Motor neuron (in vitro differentiated cells): ENCODE measurements around the gene ANKRD53. TPM values are rescaled to one million over a fixed set of nuclear protein-coding genes. Genes with fewer than 3 reads are reported as not detected.
A peak's percentile ranks its signal among the peaks of the same experiment; 100 is the strongest.

Experiments
- ATAC-seq, 8 experiments: fragments of 200-7000 bp; cut with Tn5 transposase; replicated peaks in 6 of 8; 2 replicates each; pipeline ENCODE4 v1.8.0; 2021; ENCODE audit warnings: mild to moderate bottlenecking in 8 of 8, moderate library complexity in 8 of 8
- H3K27ac ChIP-seq, 2 donors: fragments of 250-450 bp; sonication (Bioruptor Pico); 2 replicates each; pipeline ENCODE4 v1.9.0; 2021; ENCODE audit warnings: antibody characterized with exemption in 2 of 2, mild to moderate bottlenecking in 2 of 2, moderate library complexity in 1 of 2
- H3K4me1 ChIP-seq, 2 donors: fragments of 250-450 bp; sonication (Bioruptor Pico); replicated peaks in 1 of 2; 2 replicates each; pipeline ENCODE4 v1.6.1; 2021; ENCODE audit warnings: antibody characterized with exemption in 2 of 2, mild to moderate bottlenecking in 2 of 2, moderate library complexity in 1 of 2
- H3K4me3 ChIP-seq, 5 donors: fragments of 250-450 bp; sonication (Bioruptor Pico); 2 replicates each; pipeline ENCODE4 v1.9.0; 2021; ENCODE audit warnings: antibody characterized with exemption in 5 of 5, mild to moderate bottlenecking in 5 of 5, moderate library complexity in 4 of 5
- WGBS, 10 experiments: fragments of 450-650 bp; shearing (Covaris generic); methylation state at CpG; one replicate each; pipeline ENCODE4 v1.0.0; 2022; 5-methylcytosine and 5-hydroxymethylcytosine counted together
- in situ Hi-C, 9 experiments: fragments of 400-800 bp; cut with MboI; loops; one replicate each; pipeline ENCODE4 v1.15.0; 2021; ENCODE audit warnings: low sequenced_read_pairs in 9 of 9, low pct_unique_long_range_greater_than_20kb in 2 of 9; ENCODE audit not compliant: unreplicated experiment in 9 of 9
- total RNA-seq, 8 experiments: library from RNA; unstranded; fragments of 300-600 nt; gene quantifications; 2 replicates each; pipeline versions ENCODE4 v1.2.3 to v1.2.4, GENCODE V29; 2022

ANKRD53 gene
- 1 to 10 TPM in 3 of 8 experiments, under 1 TPM in 5; 0.25 to 4.4 (median 0.76) TPM for total RNA-seq

- ATAC-seq, result peak; percentile 36 to 81 (median 70)
- peak within 1 kb of the TSS; percentile 50 to 63 for H3K27ac ChIP-seq
Measured at GRCh38 chr2:70978341-70979179, at the start of gene ANKRD53. TSS of gene ANKRD53 (plus strand) at chr2:70978630. CDS start at chr2:70978646, 16 bp downstream.

GRCh38 chr2:70930371-70931329 is 47.8 kb upstream of the ANKRD53 start:
- no peak overlapping the region for H3K27ac ChIP-seq
- no peak for ATAC-seq
- in situ Hi-C loops, result loop anchor here in 1 of 9 experiments (25.0 kb wide), 1 partner anchor 143 kb away; the partner anchor contains the start of gene FIGLA
- peaks cover 3 to 6% of the 10 kb centered on the region in 2 donors for H3K4me1 ChIP-seq
- no peak overlapping the region for H3K4me3 ChIP-seq
- WGBS, 10 experiments, result 60 to 100% (median 80%) methylated on average over 1 to 3 of the region's 4 CpGs; no CpG with 5 or more reads in 4 of the 10 experiments

More at GRCh38 chr2:70978341-70979179, at the start of gene ANKRD53:
- H3K4me1 ChIP-seq, result peaks cover 22 to 25% of the 10 kb centered on the region in 2 donors
- in situ Hi-C loops, result no loop called here
- 10 to 30% methylated on average over 4 to 6 of the region's 67 CpGs; no CpG with 5 or more reads in 8 of the 10 experiments for WGBS, 10 experiments
- H3K4me3 ChIP-seq, result peak within 1 kb of the TSS in 4 of 5 donors; percentile 6 to 34 (median 21)

GRCh38 chr2:70931376-70932000 is 46.9 kb upstream of the ANKRD53 start:
- Histone ChIP-seq H3K27ac (no peak overlapping the region), H3K4me3 (no peak overlapping the region), H3K4me1 (peaks cover 11 to 14% of the 10 kb centered on the region in 2 donors)
- in situ Hi-C loops, result loop anchor here in 1 of 9 experiments (25.0 kb wide), 1 partner anchor 144 kb away; the partner anchor contains the start of gene FIGLA
- 20 to 100% (median 70%) methylated on average over 1 of the region's 9 CpGs; no CpG with 5 or more reads in 4 of the 10 experiments for WGBS, 10 experiments
- no peak for ATAC-seq

GRCh38 chr2:70932631-70933230 is 45.7 kb upstream of the ANKRD53 start:
- peaks cover 20 to 26% of the 10 kb centered on the region in 2 donors for H3K4me1 ChIP-seq
- no peak for ATAC-seq
- H3K4me3 ChIP-seq, result no peak overlapping the region
- in situ Hi-C loops, result loop anchor here in 1 of 9 experiments (25.0 kb wide), 1 partner anchor 145 kb away; the partner anchor contains the start of gene FIGLA
- WGBS, 10 experiments, result 83% methylated on average over 5 of the region's 21 CpGs; no CpG with 5 or more reads in 9 of the 10 experiments
- no peak overlapping the region for H3K27ac ChIP-seq

GRCh38 chr2:70934981-70935380 is 43.4 kb upstream of the ANKRD53 start:
- in situ Hi-C loops, result loop anchor here in 1 of 9 experiments (25.0 kb wide), 1 partner anchor 148 kb away; the partner anchor contains the start of gene FIGLA
- Histone ChIP-seq H3K4me1 (peaks cover 39 to 48% of the 10 kb centered on the region in 2 donors), H3K4me3 (no peak overlapping the region), H3K27ac (no peak overlapping the region)
- no peak for ATAC-seq
- no CpG with 5 or more reads among the region's 1 CpG for WGBS, 10 experiments

- H3K4me3 ChIP-seq, result peak within 1 kb of the TSS in 1 of 5 donors; percentile 11
- H3K27ac ChIP-seq, result peak within 1 kb of the TSS in 1 of 2 donors; percentile 23
- ATAC-seq, result peak in 5 of 8 experiments; percentile 80 to 86 (median 82)
- peaks cover 40 to 53% of the 10 kb centered on the region in 2 donors for H3K4me1 ChIP-seq
- WGBS, 10 experiments, result 33 to 73% (median 40%) methylated on average over 1 to 4 of the region's 14 CpGs; no CpG with 5 or more reads in 5 of the 10 experiments
- in situ Hi-C loops, result loop anchor here in 1 of 9 experiments (25.0 kb wide), 1 partner anchor 148 kb away; the partner anchor contains the start of gene FIGLA
Measured at GRCh38 chr2:70935468-70936164, 42.8 kb upstream of the ANKRD53 start, which contains the start of gene ATP6V1B1. TSS of gene ATP6V1B1 (plus strand) at chr2:70935900. CDS start at chr2:70935955, 55 bp downstream.

GRCh38 chr2:70936165-70936978 is 42.1 kb upstream of the ANKRD53 start:
- in situ Hi-C loops, result loop anchor here in 1 of 9 experiments (25.0 kb wide), 1 partner anchor 149 kb away; the partner anchor contains the start of gene FIGLA
- ATAC-seq, result peak in 3 of 8 experiments; percentile 1 to 5 (median 2)
- Histone ChIP-seq H3K4me3 (peak overlapping the region in 1 of 5 donors; percentile 11), H3K27ac (peak overlapping the region in 1 of 2 donors; percentile 23), H3K4me1 (peaks cover 40 to 53% of the 10 kb centered on the region in 2 donors)
- WGBS, 10 experiments, result 57 to 100% (median 83%) methylated on average over 1 to 5 of the region's 10 CpGs; no CpG with 5 or more reads in 5 of the 10 experiments

GRCh38 chr2:70936979-70937811 is 41.2 kb upstream of the ANKRD53 start:
- Histone ChIP-seq H3K4me1 (peaks cover 40 to 53% of the 10 kb centered on the region in 2 donors), H3K27ac (peak overlapping the region in 1 of 2 donors; percentile 17), H3K4me3 (no peak overlapping the region)
- ATAC-seq, result peak; percentile 54 to 82 (median 72)
- in situ Hi-C loops, result loop anchor here in 1 of 9 experiments (25.0 kb wide), 1 partner anchor 150 kb away; the partner anchor contains the start of gene FIGLA
- 20 to 90% (median 85%) methylated on average over 1 to 4 of the region's 10 CpGs; no CpG with 5 or more reads in 7 of the 10 experiments for WGBS, 10 experiments

GRCh38 chr2:70937866-70938585 is 40.4 kb upstream of the ANKRD53 start:
- in situ Hi-C loops, result loop anchor here in 1 of 9 experiments (25.0 kb wide), 1 partner anchor 151 kb away; the partner anchor contains the start of gene FIGLA
- no peak overlapping the region for H3K4me3 ChIP-seq
- peaks cover 41 to 59% of the 10 kb centered on the region in 2 donors for H3K4me1 ChIP-seq
- 0 to 60% (median 38%) methylated on average over 1 to 2 of the region's 10 CpGs; no CpG with 5 or more reads in 4 of the 10 experiments for WGBS, 10 experiments
- ATAC-seq, result peak in 3 of 8 experiments; percentile 4 to 46 (median 14)
- no peak overlapping the region for H3K27ac ChIP-seq
